CD14-positive monocyte (primary cell): ENCODE data around the gene PLPPR3. TPM values are rescaled to one million over a fixed set of nuclear protein-coding genes. Genes with fewer than 3 reads are reported as not detected.
"Not testable (repeated sequence)": the region's sequence is repeated elsewhere in the genome, so short reads cannot be mapped to it uniquely, and the experiment has no call there.

ENCODE experiments used
- DNase-seq, 3 donors: peaks; one replicate each; pipeline ENCODE4 v3.0.0-alpha.2; 2011 to 2022
- H2AFZ ChIP-seq: 2 replicates; pipeline ENCODE4 v1.6.0; 2012; ENCODE audit warnings: mild to moderate bottlenecking, low read depth, low read length, inconsistent platforms; ENCODE audit not compliant: insufficient read depth, poor library complexity, severe bottlenecking
- H3K27ac ChIP-seq, 2 donors: 1 replicate in 1 of 2; 2 replicates in 1 of 2; pipeline ENCODE4 v1.5.1; 2012 to 2013; ENCODE audit warnings: low read length in 2 of 2, control low read depth in 1 of 2, inconsistent platforms in 1 of 2, low read depth in 1 of 2, mild to moderate bottlenecking in 1 of 2
- H3K27me3 ChIP-seq, 2 donors: one replicate each; pipeline versions ENCODE4 v1.6.0 to v1.6.1; 2011 to 2013; ENCODE audit warnings: low read length in 2 of 2; ENCODE audit not compliant: control insufficient read depth in 2 of 2, insufficient read depth in 2 of 2
- H3K36me3 ChIP-seq, 2 donors: replicated peaks in 1 of 2; 1 replicate in 1 of 2; 2 replicates in 1 of 2; pipeline versions ENCODE4 v1.5.1 to v1.6.1; 2012 to 2013; ENCODE audit warnings: low read length in 2 of 2, control low read depth in 1 of 2, inconsistent platforms in 1 of 2, mild to moderate bottlenecking in 1 of 2; ENCODE audit not compliant: insufficient read depth in 2 of 2, control insufficient read depth in 1 of 2
- H3K4me1 ChIP-seq, 2 donors: 1 replicate in 1 of 2; 2 replicates in 1 of 2; pipeline versions ENCODE4 v1.5.1 to v1.6.1; 2012 to 2013; ENCODE audit warnings: low read length in 2 of 2, control low read depth in 1 of 2, inconsistent platforms in 1 of 2, mild to moderate bottlenecking in 1 of 2, moderate library complexity in 1 of 2; ENCODE audit not compliant: insufficient read depth in 2 of 2, control insufficient read depth in 1 of 2
- H3K4me2 ChIP-seq: replicated peaks from 2 replicates; pipeline ENCODE3; 2012; ENCODE audit warnings: low read length, moderate library complexity, mild to moderate bottlenecking; ENCODE audit not compliant: poor library complexity, severe bottlenecking; ENCODE audit errors: extremely low read depth
- H3K4me3 ChIP-seq, 3 experiments: fragments of 200-600 bp in 1 of 3; sonication (generic) in 1 of 3; replicated peaks in 1 of 3; 1 replicate in 2 of 3; 2 replicates in 1 of 3; pipeline ENCODE4 v1.5.1; 2011 to 2013; ENCODE audit warnings: low read length in 3 of 3, mild to moderate bottlenecking in 3 of 3, control low read depth in 2 of 3, low read depth in 2 of 3, inconsistent platforms in 1 of 3, moderate library complexity in 1 of 3
- H3K79me2 ChIP-seq: 2 replicates; pipeline ENCODE4 v1.6.0; 2012; ENCODE audit warnings: mild to moderate bottlenecking, control low read depth, inconsistent platforms, low read length, moderate library complexity; ENCODE audit not compliant: insufficient read depth
- H3K9ac ChIP-seq: 2 replicates; pipeline ENCODE4 v1.6.0; 2017; ENCODE audit warnings: low read length, mild to moderate bottlenecking; ENCODE audit not compliant: insufficient read depth, poor library complexity, severe bottlenecking
- H3K9me3 ChIP-seq, 2 donors: replicated peaks in 1 of 2; 1 replicate in 1 of 2; 2 replicates in 1 of 2; pipeline versions ENCODE4 v1.5.1 to v1.6.1; 2012 to 2013; ENCODE audit warnings: low read length in 2 of 2, control low read depth in 1 of 2; ENCODE audit not compliant: control insufficient read depth in 1 of 2, insufficient read depth in 1 of 2
- H4K20me1 ChIP-seq: 2 replicates; pipeline ENCODE4 v1.6.0; 2012; ENCODE audit warnings: mild to moderate bottlenecking, low read length, control low read depth, moderate library complexity; ENCODE audit not compliant: insufficient read depth
- H3K27ac Mint-ChIP-seq, 7 donors: one replicate each; pipeline ENCODE4 v1.8.0; 2020; ENCODE audit warnings: mild to moderate bottlenecking in 7 of 7, mixed read lengths in 7 of 7, moderate library complexity in 6 of 7, inconsistent platforms in 2 of 7
- H3K27me3 Mint-ChIP-seq, 3 donors: one replicate each; pipeline ENCODE4 v1.8.0; 2021 to 2022; ENCODE audit warnings: low read depth in 3 of 3, mild to moderate bottlenecking in 3 of 3, mixed read lengths in 3 of 3, moderate library complexity in 3 of 3, inconsistent platforms in 1 of 3
- H3K36me3 Mint-ChIP-seq, 2 donors: one replicate each; pipeline ENCODE4 v1.8.0; 2020; ENCODE audit warnings: mixed read lengths in 2 of 2, inconsistent platforms in 1 of 2, mild to moderate bottlenecking in 1 of 2
- H3K4me1 Mint-ChIP-seq: one replicate; pipeline ENCODE4 v1.8.0; 2020; ENCODE audit warnings: mild to moderate bottlenecking, mixed read lengths
- H3K4me3 Mint-ChIP-seq, 2 donors: one replicate each; pipeline ENCODE4 v1.8.0; 2020; ENCODE audit warnings: mild to moderate bottlenecking in 2 of 2, mixed read lengths in 2 of 2, moderate library complexity in 1 of 2
- H3K9me3 Mint-ChIP-seq, 7 donors: one replicate each; pipeline ENCODE4 v1.8.0; 2020 to 2022; ENCODE audit warnings: mixed read lengths in 7 of 7, mild to moderate bottlenecking in 6 of 7, moderate library complexity in 6 of 7, inconsistent platforms in 2 of 7
- CTCF ChIP-seq: fragments of 200-600 bp; IDR thresholded peaks from one replicate; pipeline ENCODE4 v1.8.0; 2022; ENCODE audit warnings: antibody characterized with exemption, mild to moderate bottlenecking
- WGBS: methylation state at CpG from one replicate; pipeline ENCODE4 v1.1.5; 2013; ENCODE audit warnings: missing lambda C conversion rate; ENCODE audit not compliant: insufficient coverage; 5-methylcytosine and 5-hydroxymethylcytosine counted together
- intact Hi-C, 2 donors: fragments of 100-400 bp; cut with micrococcal nuclease; formaldehyde crosslinking; loops; one replicate each; pipeline versions ENCODE4 v1.15.0 to v1.15.1; 2023
- polyA plus RNA-seq, 3 donors: library from polyadenylated mRNA; depleted of rRNA in 1 of 3; unstranded in 2 of 3; stranded (reverse) in 1 of 3; fragments of 300-500 nt in 2 of 3; fragments of >200 nt in 1 of 3; fragmentation: Illumina TruSeq in 2 of 3; gene quantifications; 1 replicate in 2 of 3; 2 replicates in 1 of 3; pipeline ENCODE4 v1.2.3, GENCODE V29; 2012 to 2021

Gene PLPPR3
- polyA plus RNA-seq, 3 donors, result 1.2 TPM; not detected in 2

DNA sequence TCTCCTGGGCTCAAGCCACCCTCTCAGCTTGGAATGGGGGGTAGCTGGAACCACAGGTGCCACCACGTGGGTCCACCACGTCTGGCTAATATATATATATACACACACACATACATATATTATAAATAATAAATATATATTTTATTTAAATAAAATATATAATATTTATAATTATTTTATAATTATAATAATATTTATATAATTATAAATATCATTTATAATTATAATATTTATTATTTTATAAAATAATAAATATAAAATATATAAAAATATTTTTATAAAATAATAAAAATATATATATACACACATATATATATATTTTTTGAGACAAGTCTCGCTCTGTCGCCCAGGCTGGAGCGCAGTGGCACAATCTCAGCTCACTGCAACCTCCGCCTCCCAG lies 32.8 kb upstream of the PLPPR3 start:
- Histone ChIP-seq H3K27ac (no peak overlapping the region), H3K9me3 (no peaks in the 10 kb centered on the region), H3K27me3 (peaks cover 0 to 3% of the 10 kb centered on the region in 2 donors), H3K4me1 (peaks cover 45 to 58% of the 10 kb centered on the region in 2 donors), H3K4me2 (no peak overlapping the region), H4K20me1 (no peaks in the 10 kb centered on the region), H2AFZ (no peak overlapping the region), H3K79me2 (peaks cover 22% of the 10 kb centered on the region), H3K9ac (no peak overlapping the region), H3K4me3 (no peak overlapping the region), H3K36me3 (no peaks in the 10 kb centered on the region)
- no peaks in the 10 kb centered on the region for H3K9me3 Mint-ChIP-seq
- H3K4me3 Mint-ChIP-seq, result no peak overlapping the region
- H3K4me1 Mint-ChIP-seq, result peaks cover 33% of the 10 kb centered on the region
- no peaks in the 10 kb centered on the region for H3K36me3 Mint-ChIP-seq
- H3K27ac Mint-ChIP-seq, result no peak overlapping the region
- no CpG with 5 or more reads among the region's 6 CpGs for WGBS
- intact Hi-C loops, result loop anchor here (2.0 to 5.0 kb wide), 3 partner anchors 37 to 82 kb away; no protein-coding TSS in a partner anchor
- no peak for DNase-seq
- H3K27me3 Mint-ChIP-seq, result peaks cover 4 to 9% (median 8%) of the 10 kb centered on the region in 3 donors
- no peak for TF ChIP-seq CTCF

DNA sequence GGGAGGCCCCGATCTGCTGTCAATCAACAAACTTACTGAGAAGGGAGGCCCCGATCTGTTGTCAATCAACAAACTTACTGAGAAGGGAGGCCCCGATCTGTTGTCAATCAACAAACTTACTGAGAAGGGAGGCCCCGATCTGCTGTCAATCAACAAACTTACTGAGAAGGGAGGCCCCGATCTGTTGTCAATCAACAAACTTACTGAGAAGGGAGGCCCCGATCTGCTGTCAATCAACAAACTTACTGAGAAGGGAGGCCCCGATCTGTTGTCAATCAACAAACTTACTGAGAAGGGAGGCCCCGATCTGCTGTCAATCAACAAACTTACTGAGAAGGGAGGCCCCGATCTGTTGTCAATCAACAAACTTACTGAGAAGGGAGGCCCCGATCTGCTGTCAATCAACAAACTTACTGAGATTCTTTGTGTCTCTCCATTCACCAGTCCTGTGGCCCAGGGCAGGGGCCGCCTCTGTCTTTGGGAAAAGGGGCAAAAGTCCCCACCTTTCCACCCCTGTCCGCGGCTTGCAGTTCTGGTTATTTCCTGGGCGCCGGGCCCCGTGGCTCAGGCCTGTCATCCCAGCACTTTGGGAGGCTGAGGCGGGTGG lies 32.0 kb upstream of the PLPPR3 start:
- peak overlapping the region in 1 of 2 donors; percentile 52 for H3K4me3 Mint-ChIP-seq
- H3K9me3 ChIP-seq, result not testable (repeated sequence)
- intact Hi-C loops, result loop anchor here (2.0 to 5.0 kb wide), 3 partner anchors 36 to 81 kb away; no protein-coding TSS in a partner anchor

More for the DNA sequence above, 32.0 kb upstream of the PLPPR3 start:
- H4K20me1 ChIP-seq, H3K36me3 ChIP-seq, H3K27ac Mint-ChIP-seq, H3K27ac ChIP-seq, H2AFZ ChIP-seq, H3K27me3 ChIP-seq, DNase-seq, H3K36me3 Mint-ChIP-seq, H3K9ac ChIP-seq, H3K9me3 Mint-ChIP-seq: not testable (repeated sequence)
- H3K4me1 ChIP-seq, result peaks cover 38 to 51% of the 10 kb centered on the region in 2 donors
- peak overlapping the region in 1 of 3 experiments; percentile 68 for H3K4me3 ChIP-seq
- H3K79me2 ChIP-seq, result peaks cover 22% of the 10 kb centered on the region
- 87% methylated on average over 3 of the region's 17 CpGs for WGBS
- Mint-ChIP-seq H3K4me1 (peaks cover 30% of the 10 kb centered on the region), H3K27me3 (peaks cover 8 to 14% (median 8%) of the 10 kb centered on the region in 3 donors)
- H3K4me2 ChIP-seq, result peak overlapping the region; percentile 75
